Measurements from ENCODE around the gene KRT24. TPM values are rescaled to one million over a fixed set of nuclear protein-coding genes. Genes with fewer than 3 reads are reported as not detected.
"Not testable (repeated sequence)": the region's sequence is repeated elsewhere in the genome, so short reads cannot be mapped to it uniquely, and the experiment has no call there.

The KRT24 gene
- polyA plus RNA-seq (ENCODE audit: low read depth in 6 of 6) = not detected

DNA sequence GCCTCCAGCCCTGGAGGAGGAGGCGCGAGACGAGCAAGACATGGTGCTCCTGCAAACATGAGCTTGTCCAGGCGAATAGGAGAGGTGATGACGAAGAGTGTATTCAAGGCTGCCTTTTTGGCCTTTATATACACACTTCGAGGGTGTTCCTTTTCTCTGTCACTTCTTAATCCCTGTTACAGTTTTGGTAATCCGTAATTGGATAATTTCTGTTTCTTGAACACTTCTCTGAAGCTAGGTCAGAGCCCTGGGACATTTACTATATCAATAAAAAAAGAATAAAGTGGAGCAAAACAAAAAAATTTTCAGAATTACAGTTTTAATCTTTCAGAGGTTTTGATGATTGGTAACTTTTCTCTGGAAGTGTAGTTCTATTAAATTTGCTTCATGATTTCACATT is at the start of gene KRT24:
Gene KRT24 (minus strand): TSS at position 101 of the 400 bp plus-strand sequence. CDS start 59 bp downstream, at position 42.
- peaks cover 33 to 51% (median 33%) of the 10 kb centered on the region in 3 donors for H3K27me3 Mint-ChIP-seq

GRCh38 chr17:40751065-40751464 is 47.5 kb upstream of the KRT24 start:
- ATAC-seq (ENCODE audit: low read depth in 2 of 2) = no peak
- H3K27ac Mint-ChIP-seq = no peak overlapping the region
- no peaks in the 10 kb centered on the region for H3K36me3 Mint-ChIP-seq
- no peaks in the 10 kb centered on the region for H3K4me1 Mint-ChIP-seq
- no peak overlapping the region for H3K4me3 Mint-ChIP-seq
- H3K9me3 Mint-ChIP-seq = peaks cover 0 to 10% (median 1%) of the 10 kb centered on the region in 7 donors
- no peak for DNase-seq
- H3K27me3 Mint-ChIP-seq = peaks cover 35 to 47% (median 44%) of the 10 kb centered on the region in 3 donors

More for the DNA sequence above, at the start of gene KRT24:
- peaks cover 0 to 3% (median 0%) of the 10 kb centered on the region in 3 donors for H3K4me1 Mint-ChIP-seq
- DNase-seq (no peak), ATAC-seq (ENCODE audit: low read depth in 2 of 2) (no peak)
- H3K36me3 Mint-ChIP-seq = no peaks in the 10 kb centered on the region
- no peak within 1 kb of the TSS for H3K27ac Mint-ChIP-seq
- H3K9me3 Mint-ChIP-seq = no peaks in the 10 kb centered on the region
- no peak within 1 kb of the TSS for H3K4me3 Mint-ChIP-seq

GRCh38 chr17:40750391-40750790 is 46.8 kb upstream of the KRT24 start:
- H3K4me1 Mint-ChIP-seq = no peaks in the 10 kb centered on the region
- H3K27me3 Mint-ChIP-seq = peaks cover 41 to 49% (median 48%) of the 10 kb centered on the region in 3 donors
- DNase-seq (no peak), ATAC-seq (ENCODE audit: low read depth in 2 of 2) (no peak)
- H3K4me3 Mint-ChIP-seq = no peak overlapping the region
- H3K27ac Mint-ChIP-seq = no peak overlapping the region
- peaks cover 0 to 10% (median 1%) of the 10 kb centered on the region in 7 donors for H3K9me3 Mint-ChIP-seq
- H3K36me3 Mint-ChIP-seq = no peaks in the 10 kb centered on the region

- not testable (repeated sequence) for ATAC-seq (ENCODE audit: low read depth in 2 of 2); H3K4me1 Mint-ChIP-seq; H3K36me3 Mint-ChIP-seq; DNase-seq; H3K27ac Mint-ChIP-seq; H3K4me3 Mint-ChIP-seq
- H3K27me3 Mint-ChIP-seq = peaks cover 59 to 60% (median 59%) of the 10 kb centered on the region in 3 donors
- peaks cover 0 to 23% (median 7%) of the 10 kb centered on the region in 7 donors for H3K9me3 Mint-ChIP-seq
Observed at GRCh38 chr17:40748666-40749065, 45.1 kb upstream of the KRT24 start.

DNA sequence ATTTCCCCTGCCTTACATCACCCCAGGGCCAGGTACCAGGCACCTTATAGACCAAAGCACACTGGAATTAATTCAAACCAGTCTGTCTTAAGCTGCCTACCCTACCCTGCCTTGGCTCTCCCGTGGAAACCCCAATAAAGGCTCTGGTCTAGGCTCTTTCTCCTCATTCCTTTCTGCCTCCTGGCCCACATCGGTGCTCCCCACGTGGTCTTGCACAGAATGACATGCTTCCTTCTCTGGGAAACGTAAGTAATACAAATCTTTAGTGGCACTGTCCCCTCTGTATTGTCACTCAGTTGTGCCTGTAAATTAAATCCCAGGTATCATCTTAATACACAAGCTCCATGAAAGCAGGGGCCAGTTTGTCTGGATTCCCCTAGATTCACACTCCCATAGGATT is 35.0 kb upstream of the KRT24 start:
- Mint-ChIP-seq H3K4me1 (no peaks in the 10 kb centered on the region), H3K27ac (no peak overlapping the region), H3K27me3 (peaks cover 39 to 49% (median 49%) of the 10 kb centered on the region in 3 donors), H3K36me3 (peaks cover 8 to 9% of the 10 kb centered on the region in 2 donors), H3K4me3 (no peak overlapping the region), H3K9me3 (peaks cover 4 to 19% (median 9%) of the 10 kb centered on the region in 7 donors)
- ATAC-seq (ENCODE audit: low read depth in 2 of 2) = no peak
- DNase-seq = no peak

- DNase-seq (no peak), ATAC-seq (ENCODE audit: low read depth in 2 of 2) (no peak)
- Mint-ChIP-seq H3K4me1 (peaks cover 0 to 4% (median 3%) of the 10 kb centered on the region in 3 donors), H3K27me3 (peaks cover 17 to 34% (median 26%) of the 10 kb centered on the region in 3 donors), H3K27ac (peak overlapping the region in 1 of 6 donors; percentile 17), H3K4me3 (no peak overlapping the region), H3K36me3 (peaks cover 0 to 2% of the 10 kb centered on the region in 2 donors), H3K9me3 (no peaks in the 10 kb centered on the region)
Observed at GRCh38 chr17:40735016-40735415, 31.5 kb upstream of the KRT24 start.

DNA sequence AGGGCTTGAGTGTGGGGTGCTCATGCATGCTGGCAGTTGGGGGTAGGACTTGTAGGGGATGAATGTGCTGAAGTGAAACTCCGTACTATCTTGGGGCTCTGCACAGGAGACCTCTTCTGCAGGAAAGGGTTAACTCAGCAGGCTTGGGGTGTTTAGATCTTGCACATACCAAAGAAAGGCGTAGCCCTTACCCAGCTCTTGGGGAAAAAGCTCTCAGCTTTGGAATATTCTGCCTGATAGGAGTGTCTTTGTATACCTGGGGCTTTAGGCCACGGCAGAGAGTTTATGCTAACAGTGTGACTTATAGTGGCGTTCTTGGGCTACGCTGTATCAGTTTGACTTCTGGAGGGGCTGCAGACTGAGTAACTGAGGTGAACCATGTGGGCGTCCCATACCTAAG is 30.5 kb upstream of the KRT24 start:
- Mint-ChIP-seq H3K4me1 (peaks cover 0 to 8% (median 4%) of the 10 kb centered on the region in 3 donors), H3K4me3 (no peak overlapping the region), H3K27ac (peak overlapping the region in 1 of 6 donors; percentile 13), H3K27me3 (peaks cover 8 to 31% (median 20%) of the 10 kb centered on the region in 3 donors), H3K9me3 (no peaks in the 10 kb centered on the region), H3K36me3 (no peaks in the 10 kb centered on the region)
- DNase-seq (no peak), ATAC-seq (ENCODE audit: low read depth in 2 of 2) (no peak)

DNA sequence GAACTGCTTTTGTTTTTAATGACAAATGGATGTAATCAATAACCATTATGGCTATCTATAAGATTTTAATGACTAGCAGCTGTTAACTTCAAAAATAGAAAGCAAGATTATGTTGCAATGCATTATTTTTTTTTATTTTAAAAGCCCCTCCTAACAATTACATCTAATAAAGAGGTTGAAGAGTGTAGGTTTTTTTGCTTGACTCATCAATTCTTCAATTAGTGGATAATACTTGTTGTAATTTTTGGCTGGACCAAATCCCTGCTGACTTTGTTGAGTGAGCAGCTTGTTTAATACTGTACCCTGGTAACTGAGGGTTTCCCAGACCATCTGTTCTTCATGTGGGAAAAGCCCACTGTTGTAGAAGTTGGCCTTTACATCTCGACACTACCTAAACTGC is 27.4 kb upstream of the KRT24 start:
- Mint-ChIP-seq H3K4me3 (no peak overlapping the region), H3K36me3 (no peaks in the 10 kb centered on the region), H3K27ac (no peak overlapping the region), H3K9me3 (peaks cover 0 to 3% (median 0%) of the 10 kb centered on the region in 7 donors), H3K4me1 (peaks cover 16 to 33% (median 17%) of the 10 kb centered on the region in 3 donors), H3K27me3 (peaks cover 0 to 26% (median 5%) of the 10 kb centered on the region in 3 donors)
- ATAC-seq (ENCODE audit: low read depth in 2 of 2) (no peak), DNase-seq (no peak)

DNA sequence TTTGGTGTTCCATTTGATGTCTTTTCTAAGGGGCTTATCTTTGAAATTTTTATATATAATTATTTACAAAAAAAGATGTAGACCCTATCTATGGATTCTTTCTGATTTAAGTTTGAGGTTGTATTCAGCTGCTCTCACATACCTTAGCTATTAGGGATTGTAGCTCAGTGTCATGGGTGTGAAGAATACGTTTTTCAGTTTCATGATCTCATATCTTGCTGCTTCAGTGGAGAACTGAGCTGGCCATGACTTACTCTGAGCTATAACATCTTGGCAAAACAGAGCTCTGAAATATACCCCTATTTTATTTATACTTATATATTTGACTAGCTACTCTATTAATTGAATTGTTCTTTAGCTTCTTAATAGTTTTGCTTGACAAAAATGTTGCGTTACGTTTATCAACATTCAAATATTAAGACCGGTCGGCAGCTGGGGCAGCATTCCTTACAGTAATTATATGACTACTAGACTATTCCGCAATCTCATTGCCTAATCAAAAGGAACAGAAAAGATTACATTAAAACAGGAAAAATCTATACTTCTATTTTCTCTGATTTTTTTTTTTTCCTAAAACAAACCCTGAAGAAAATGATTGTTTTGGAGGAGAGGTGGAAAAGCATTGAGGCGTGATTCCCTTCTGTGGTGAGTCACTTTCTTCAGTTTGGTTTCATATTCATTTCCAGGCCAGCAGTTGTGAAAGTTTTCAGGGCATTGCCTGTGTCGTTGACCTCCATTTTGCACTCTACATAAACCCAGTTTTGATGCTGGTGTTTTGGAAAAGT is 24.1 kb upstream of the KRT24 start:
- H3K4me1 Mint-ChIP-seq = peaks cover 16 to 33% (median 17%) of the 10 kb centered on the region in 3 donors
- peaks cover 0 to 3% (median 0%) of the 10 kb centered on the region in 7 donors for H3K9me3 Mint-ChIP-seq
- H3K27me3 Mint-ChIP-seq = peaks cover 0 to 16% (median 12%) of the 10 kb centered on the region in 3 donors
- ATAC-seq (ENCODE audit: low read depth in 2 of 2) (peak; percentile 90 to 91), DNase-seq (peak; percentile 56)
- H3K4me3 Mint-ChIP-seq = peak overlapping the region; percentile 12 to 88 (median 75)
- H3K36me3 Mint-ChIP-seq = peaks cover 4 to 7% of the 10 kb centered on the region in 2 donors
- peak overlapping the region; percentile 71 to 97 (median 90) for H3K27ac Mint-ChIP-seq

DNA sequence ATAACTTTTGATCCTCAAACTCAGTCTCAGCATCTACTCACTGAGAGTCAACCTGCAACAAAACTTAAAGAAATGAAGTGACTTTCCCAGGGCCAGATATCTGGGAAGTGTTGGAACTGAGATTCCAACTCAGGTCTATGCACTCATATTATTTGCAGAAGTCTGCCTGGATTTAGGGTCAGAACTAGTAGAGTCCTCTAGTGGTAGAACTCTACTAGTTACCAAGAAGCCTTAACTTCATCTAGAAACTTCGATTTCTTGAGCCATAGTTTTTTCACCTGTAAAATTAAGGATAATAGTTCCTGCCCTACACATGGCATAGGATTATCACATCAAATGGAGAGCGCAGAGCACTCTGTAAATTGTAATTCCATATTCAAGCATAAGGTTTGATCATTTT is 23.4 kb upstream of the KRT24 start:
- peaks cover 0 to 3% (median 0%) of the 10 kb centered on the region in 7 donors for H3K9me3 Mint-ChIP-seq
- H3K4me1 Mint-ChIP-seq = peaks cover 16 to 33% (median 17%) of the 10 kb centered on the region in 3 donors
- ATAC-seq (ENCODE audit: low read depth in 2 of 2) (no peak), DNase-seq (no peak)
- peak overlapping the region in 4 of 6 donors; percentile 36 to 84 (median 46) for H3K27ac Mint-ChIP-seq
- peaks cover 4 to 7% of the 10 kb centered on the region in 2 donors for H3K36me3 Mint-ChIP-seq
- H3K4me3 Mint-ChIP-seq = peak overlapping the region in 1 of 8 donors; percentile 33
- peaks cover 0 to 16% (median 12%) of the 10 kb centered on the region in 3 donors for H3K27me3 Mint-ChIP-seq

DNA sequence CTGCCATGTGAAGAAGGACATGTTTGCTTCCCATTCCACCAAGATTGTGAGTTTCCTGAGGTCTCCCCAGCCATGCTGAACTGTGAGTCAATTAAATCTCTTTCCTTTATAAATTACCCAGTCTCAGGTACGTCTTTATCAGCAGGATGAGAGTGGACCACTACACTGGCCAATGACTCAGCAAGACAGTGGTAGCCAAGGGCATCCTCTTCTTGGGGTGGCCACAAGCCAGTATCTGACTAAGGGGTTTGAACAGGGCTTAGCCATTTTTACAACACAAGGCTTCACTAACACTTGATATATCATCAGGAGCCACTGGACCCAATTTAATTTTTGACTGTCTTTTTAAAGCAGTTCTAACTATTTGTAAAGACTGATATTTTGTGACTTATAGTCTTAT is 21.1 kb upstream of the KRT24 start:
- Mint-ChIP-seq H3K4me1 (peaks cover 13 to 29% (median 16%) of the 10 kb centered on the region in 3 donors), H3K27ac (no peak overlapping the region), H3K27me3 (peaks cover 3 to 20% (median 12%) of the 10 kb centered on the region in 3 donors), H3K9me3 (peaks cover 0 to 3% (median 0%) of the 10 kb centered on the region in 7 donors), H3K4me3 (no peak overlapping the region), H3K36me3 (peaks cover 4 to 7% of the 10 kb centered on the region in 2 donors)
- ATAC-seq (ENCODE audit: low read depth in 2 of 2) = no peak
- DNase-seq = no peak

GRCh38 chr17:40722241-40722640 is 18.7 kb upstream of the KRT24 start:
- ATAC-seq (ENCODE audit: low read depth in 2 of 2) (no peak), DNase-seq (no peak)
- peaks cover 5 to 27% (median 12%) of the 10 kb centered on the region in 3 donors for H3K27me3 Mint-ChIP-seq
- peaks cover 4 to 7% of the 10 kb centered on the region in 2 donors for H3K36me3 Mint-ChIP-seq
- H3K27ac Mint-ChIP-seq = no peak overlapping the region
- H3K4me1 Mint-ChIP-seq = peaks cover 5 to 7% (median 7%) of the 10 kb centered on the region in 3 donors
- no peak overlapping the region for H3K4me3 Mint-ChIP-seq
- peaks cover 0 to 2% (median 0%) of the 10 kb centered on the region in 7 donors for H3K9me3 Mint-ChIP-seq

- Mint-ChIP-seq H3K27ac (peak overlapping the region in 1 of 6 donors; percentile 42), H3K9me3 (peaks cover 0 to 2% (median 0%) of the 10 kb centered on the region in 7 donors), H3K4me3 (no peak overlapping the region), H3K36me3 (peaks cover 4 to 7% of the 10 kb centered on the region in 2 donors), H3K27me3 (peaks cover 15 to 37% (median 18%) of the 10 kb centered on the region in 3 donors), H3K4me1 (no peaks in the 10 kb centered on the region)
- no peak for ATAC-seq (ENCODE audit: low read depth in 2 of 2)
- no peak for DNase-seq
Observed at GRCh38 chr17:40720899-40721298, 17.3 kb upstream of the KRT24 start.

Measured in naive B cell (primary cell).